ENCODE measurements around the gene RPS8.
"Not testable (repeated sequence)": the region's sequence is repeated elsewhere in the genome, so short reads cannot be mapped to it uniquely, and the experiment has no call there.

The RPS8 gene

GRCh38 chr1:44787506-44787905, 12.2 kb downstream of the RPS8 start:
- no peak for DNase-seq (ENCODE audit: low read depth)
- H3K4me3 ChIP-seq (ENCODE audit: low read length): no peak overlapping the region
- no peak for TF ChIP-seq CTCF (conservative IDR thresholded peaks at IDR 0.05; ENCODE audit: low read length)

GRCh38 chr1:44788120-44788860, 12.9 kb downstream of the RPS8 start, which contains the start of gene BEST4:
Gene BEST4, minus strand, starts transcription at chr1:44788170. Its CDS starts 465 bp downstream, at chr1:44787705.
- no peak within 1 kb of the TSS for H3K4me3 ChIP-seq (ENCODE audit: low read length)
- TF ChIP-seq CTCF (conservative IDR thresholded peaks at IDR 0.05; ENCODE audit: low read length): no peak
- no peak for DNase-seq (ENCODE audit: low read depth)

- TF ChIP-seq CTCF (conservative IDR thresholded peaks at IDR 0.05; ENCODE audit: low read length): no peak
- no peak for DNase-seq (ENCODE audit: low read depth)
- no peak overlapping the region for H3K4me3 ChIP-seq (ENCODE audit: low read length)
These were observed 15.8 kb downstream of the RPS8 start for GRCh38 chr1:44790968-44791801.

GRCh38 chr1:44792736-44793502, 17.6 kb downstream of the RPS8 start:
- TF ChIP-seq CTCF (conservative IDR thresholded peaks at IDR 0.05; ENCODE audit: low read length): no peak
- H3K4me3 ChIP-seq (ENCODE audit: low read length): no peak overlapping the region
- DNase-seq (ENCODE audit: low read depth): no peak

GRCh38 chr1:44797886-44798285, 22.5 kb downstream of the RPS8 start:
- DNase-seq (ENCODE audit: low read depth); H3K4me3 ChIP-seq (ENCODE audit: low read length): not testable (repeated sequence)

- no peak for DNase-seq (ENCODE audit: low read depth)
- TF ChIP-seq CTCF (conservative IDR thresholded peaks at IDR 0.05; ENCODE audit: low read length): no peak
- no peak overlapping the region for H3K4me3 ChIP-seq (ENCODE audit: low read length)
These were observed 23.4 kb downstream of the RPS8 start for GRCh38 chr1:44798481-44799365.
